HepG2 (cell line): Measurements from ENCODE around the gene FBXO33. TPM values are rescaled to one million over a fixed set of nuclear protein-coding genes. Genes with fewer than 3 reads are reported as not detected.

Experiments
- GLI4 ChIP-seq: sonication (generic); formaldehyde crosslinking; IDR thresholded peaks from 2 replicates; pipeline ENCODE4 v1.5.1; 2020; ENCODE audit warnings: missing genetic modification reagents, mild to moderate bottlenecking, moderate library complexity, borderline replicate concordance
- HMG20B ChIP-seq: conservative IDR thresholded peaks from 2 replicates; pipeline ENCODE4 v1.6.1; 2016; ENCODE audit warnings: missing genetic modification reagents, missing compliant biosample characterization
- HNRNPK ChIP-seq: fragments of 200-400 bp; formaldehyde crosslinking; IDR thresholded peaks from 2 replicates; pipeline ENCODE4 v1.6.1; 2018; ENCODE audit warnings: low read length, low read depth, moderate library complexity, mild to moderate bottlenecking; ENCODE audit not compliant: poor library complexity, severe bottlenecking
- MLLT10 ChIP-seq: sonication (generic); formaldehyde crosslinking; IDR thresholded peaks from 2 replicates; pipeline ENCODE4 v1.4.0; 2020; ENCODE audit warnings: missing genetic modification reagents
- NR2C2 ChIP-seq: sonication (generic); formaldehyde crosslinking; IDR thresholded peaks from 2 replicates; pipeline ENCODE4 v1.4.0; 2020; ENCODE audit warnings: missing genetic modification reagents, mild to moderate bottlenecking, moderate library complexity, borderline replicate concordance
- PITX1 ChIP-seq: sonication (generic); formaldehyde crosslinking; IDR thresholded peaks from 2 replicates; pipeline ENCODE4 v1.5.1; 2020; ENCODE audit warnings: mild to moderate bottlenecking, missing genetic modification reagents
- RCOR2 ChIP-seq: IDR thresholded peaks from 2 replicates; pipeline ENCODE4 v1.6.1; 2016; ENCODE audit warnings: missing biosample characterization, missing genetic modification reagents
- REPIN1 ChIP-seq: sonication (generic); formaldehyde crosslinking; IDR thresholded peaks from 2 replicates; pipeline ENCODE4 v1.8.0; 2022; ENCODE audit warnings: missing genetic modification reagents, low read depth, mild to moderate bottlenecking, borderline replicate concordance
- RFXAP ChIP-seq: sonication (generic); formaldehyde crosslinking; IDR thresholded peaks from 2 replicates; pipeline ENCODE4 v1.4.0; 2020; ENCODE audit warnings: missing genetic modification reagents, borderline replicate concordance
- SMC3 ChIP-seq: IDR thresholded peaks from 2 replicates; pipeline ENCODE4 v1.6.1; 2011; ENCODE audit warnings: low read length, improper control_type of control experiment
- SOX5 ChIP-seq: IDR thresholded peaks from 2 replicates; pipeline ENCODE4 v1.6.1; 2016; ENCODE audit warnings: borderline replicate concordance
- SP4 ChIP-seq: sonication (generic); formaldehyde crosslinking; IDR thresholded peaks from 2 replicates; pipeline ENCODE4 v1.8.1; 2023; ENCODE audit warnings: mild to moderate bottlenecking, missing genetic modification reagents
- TRIM24 ChIP-seq: sonication (generic); formaldehyde crosslinking; IDR thresholded peaks from 2 replicates; pipeline ENCODE4 v1.8.0; 2022; ENCODE audit warnings: mild to moderate bottlenecking, missing genetic modification reagents
- ZNF432 ChIP-seq: sonication (generic); formaldehyde crosslinking; IDR thresholded peaks from 2 replicates; pipeline ENCODE4 v1.5.0; 2020; ENCODE audit warnings: missing genetic modification reagents, mild to moderate bottlenecking, borderline replicate concordance
- ZNF501 ChIP-seq: sonication (generic); formaldehyde crosslinking; IDR thresholded peaks from 2 replicates; pipeline ENCODE4 v1.5.1; 2020; ENCODE audit warnings: mild to moderate bottlenecking, moderate library complexity, missing genetic modification reagents
- ZNF883 ChIP-seq: sonication (generic); formaldehyde crosslinking; IDR thresholded peaks from 2 replicates; pipeline ENCODE4 v1.5.1; 2020; ENCODE audit warnings: mild to moderate bottlenecking, missing genetic modification reagents; ENCODE audit errors: not compliant biosample characterization
- polyA plus RNA-seq, 8 experiments: library from polyadenylated mRNA; depleted of rRNA in 3 of 8; stranded (reverse) in 7 of 8; unstranded in 1 of 8; fragments of >200 nt; fragmentation: Illumina TruSeq in 4 of 8; extraction: Trizol in 4 of 8; gene quantifications; 2 replicates each; pipeline versions ENCODE4 v1.2.1 to v1.2.3, GENCODE V29; 2011 to 2016; ENCODE audit warnings: low read depth in 4 of 8, missing spikeins in 1 of 8, mixed read lengths in 1 of 8; ENCODE audit not compliant: insufficient read depth in 1 of 8
- total RNA-seq, 5 experiments: library from RNA; depleted of rRNA; stranded (reverse); fragments of >200 nt; fragmentation: Illumina TruSeq; extraction: Trizol; gene quantifications; 2 replicates each; pipeline ENCODE4 v1.2.3, GENCODE V29; 2016; ENCODE audit warnings: low read depth in 1 of 5
- TF ChIP-seq, protein P1 (sequence below): sonication (generic); formaldehyde crosslinking; IDR thresholded peaks from 2 replicates; pipeline ENCODE4 v1.8.0; 2022; ENCODE audit warnings: low read depth, missing genetic modification reagents
- TF ChIP-seq, protein P2 (sequence below): sonication (generic); formaldehyde crosslinking; IDR thresholded peaks from 2 replicates; pipeline ENCODE4 v1.9.0; 2021; ENCODE audit warnings: missing genetic modification reagents, borderline replicate concordance
- TF ChIP-seq, protein P3 (sequence below): sonication (generic); formaldehyde crosslinking; IDR thresholded peaks from 2 replicates; pipeline ENCODE4 v1.5.1; 2020; ENCODE audit warnings: mild to moderate bottlenecking, missing genetic modification reagents
- TF ChIP-seq, protein P4 (sequence below): sonication (generic); formaldehyde crosslinking; IDR thresholded peaks from 2 replicates; pipeline ENCODE4 v1.4.0; 2020; ENCODE audit warnings: low read depth, mild to moderate bottlenecking, missing genetic modification reagents

FBXO33 gene
- total and polyA plus RNA-seq, 2 of the 13 experiments (the other 11 are each of a cell fraction or from before 2014, with no cell fraction given): 15.5 to 16.9 TPM

DNA sequence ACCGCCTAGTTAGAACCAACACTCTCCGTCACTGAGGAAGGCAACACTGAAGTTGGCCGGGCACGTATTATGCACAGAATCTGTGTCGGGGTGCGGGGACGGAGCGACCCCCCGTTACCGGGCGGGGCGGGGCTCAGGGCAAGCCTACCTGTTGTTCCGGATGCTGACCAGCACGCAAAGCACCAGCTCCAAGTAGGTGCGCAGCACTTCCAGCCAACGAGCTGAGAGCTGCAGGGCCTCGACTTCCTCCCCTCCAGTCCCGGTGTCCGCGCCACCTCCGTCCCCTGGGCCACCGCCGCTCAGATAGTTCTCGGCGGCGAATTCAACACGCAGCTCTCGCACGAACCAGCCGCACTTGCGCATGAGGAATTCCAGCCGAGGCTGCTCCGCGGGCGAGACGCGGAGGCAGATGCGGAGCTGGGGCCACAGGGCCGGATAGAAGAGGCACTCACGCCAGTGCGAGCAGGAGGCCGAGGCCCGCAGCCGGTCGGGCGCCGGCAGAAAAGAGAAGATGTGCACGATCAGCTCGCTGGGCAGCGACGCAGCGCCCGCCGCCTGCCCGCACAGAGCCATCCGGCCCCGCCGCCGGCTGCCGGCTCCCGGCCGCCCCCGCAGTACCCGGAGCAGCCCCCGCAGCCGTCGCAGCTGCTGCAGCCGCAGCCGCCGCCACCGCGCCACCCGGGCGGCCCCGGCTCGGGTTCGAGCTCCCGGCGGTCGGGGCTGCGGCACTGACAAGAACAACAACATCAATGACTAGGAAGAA lies 636 bp downstream of the FBXO33 start (continued):
- TF ChIP-seq MLLT10 (no peak), SP4 (CRISPR knock-in tag) (no peak), RCOR2 (CRISPR knock-in tag) (no peak), REPIN1 (CRISPR knock-in tag) (no peak), HMG20B (0 out of 2 replicates have a peak, but pooled peaks have one; percentile 19), GLI4 (CRISPR knock-in tag) (0 out of 2 replicates have a peak, but pooled peaks have one; percentile 28), RFXAP (no peak; the same call in 1 of the 2 replicates), SMC3 (no peak), TRIM24 (CRISPR knock-in tag) (no peak), PITX1 (CRISPR knock-in tag) (peak; percentile 31; the same call in 1 of the 2 replicates), NR2C2 (CRISPR knock-in tag) (no peak; the same call in 1 of the 2 replicates), HNRNPK (no peak), ZNF432 (CRISPR knock-in tag) (0 out of 2 replicates have a peak, but pooled peaks have one; percentile 27), ZNF501 (CRISPR knock-in tag) (peak; percentile 82; the same call in 1 of the 2 replicates), ZNF883 (CRISPR knock-in tag) (peak; percentile 13), SOX5 (peak; percentile 8; the same call in 1 of the 2 replicates)
- TF ChIP-seq, protein P1, sequence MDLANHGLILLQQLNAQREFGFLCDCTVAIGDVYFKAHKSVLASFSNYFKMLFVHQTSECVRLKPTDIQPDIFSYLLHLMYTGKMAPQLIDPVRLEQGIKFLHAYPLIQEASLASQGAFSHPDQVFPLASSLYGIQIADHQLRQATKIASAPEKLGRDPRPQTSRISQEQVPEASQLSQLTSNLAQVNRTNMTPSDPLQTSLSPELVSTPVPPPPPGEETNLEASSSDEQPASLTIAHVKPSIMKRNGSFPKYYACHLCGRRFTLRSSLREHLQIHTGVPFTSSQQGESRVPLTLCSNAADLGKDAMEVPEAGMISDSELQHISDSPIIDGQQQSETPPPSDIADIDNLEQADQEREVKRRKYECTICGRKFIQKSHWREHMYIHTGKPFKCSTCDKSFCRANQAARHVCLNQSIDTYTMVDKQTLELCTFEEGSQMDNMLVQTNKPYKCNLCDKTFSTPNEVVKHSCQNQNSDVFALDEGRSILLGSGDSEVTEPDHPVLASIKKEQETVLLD: peak; percentile 40
- TF ChIP-seq, protein P2, sequence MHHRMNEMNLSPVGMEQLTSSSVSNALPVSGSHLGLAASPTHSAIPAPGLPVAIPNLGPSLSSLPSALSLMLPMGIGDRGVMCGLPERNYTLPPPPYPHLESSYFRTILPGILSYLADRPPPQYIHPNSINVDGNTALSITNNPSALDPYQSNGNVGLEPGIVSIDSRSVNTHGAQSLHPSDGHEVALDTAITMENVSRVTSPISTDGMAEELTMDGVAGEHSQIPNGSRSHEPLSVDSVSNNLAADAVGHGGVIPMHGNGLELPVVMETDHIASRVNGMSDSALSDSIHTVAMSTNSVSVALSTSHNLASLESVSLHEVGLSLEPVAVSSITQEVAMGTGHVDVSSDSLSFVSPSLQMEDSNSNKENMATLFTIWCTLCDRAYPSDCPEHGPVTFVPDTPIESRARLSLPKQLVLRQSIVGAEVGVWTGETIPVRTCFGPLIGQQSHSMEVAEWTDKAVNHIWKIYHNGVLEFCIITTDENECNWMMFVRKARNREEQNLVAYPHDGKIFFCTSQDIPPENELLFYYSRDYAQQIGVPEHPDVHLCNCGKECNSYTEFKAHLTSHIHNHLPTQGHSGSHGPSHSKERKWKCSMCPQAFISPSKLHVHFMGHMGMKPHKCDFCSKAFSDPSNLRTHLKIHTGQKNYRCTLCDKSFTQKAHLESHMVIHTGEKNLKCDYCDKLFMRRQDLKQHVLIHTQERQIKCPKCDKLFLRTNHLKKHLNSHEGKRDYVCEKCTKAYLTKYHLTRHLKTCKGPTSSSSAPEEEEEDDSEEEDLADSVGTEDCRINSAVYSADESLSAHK: no peak
- TF ChIP-seq, protein P3, sequence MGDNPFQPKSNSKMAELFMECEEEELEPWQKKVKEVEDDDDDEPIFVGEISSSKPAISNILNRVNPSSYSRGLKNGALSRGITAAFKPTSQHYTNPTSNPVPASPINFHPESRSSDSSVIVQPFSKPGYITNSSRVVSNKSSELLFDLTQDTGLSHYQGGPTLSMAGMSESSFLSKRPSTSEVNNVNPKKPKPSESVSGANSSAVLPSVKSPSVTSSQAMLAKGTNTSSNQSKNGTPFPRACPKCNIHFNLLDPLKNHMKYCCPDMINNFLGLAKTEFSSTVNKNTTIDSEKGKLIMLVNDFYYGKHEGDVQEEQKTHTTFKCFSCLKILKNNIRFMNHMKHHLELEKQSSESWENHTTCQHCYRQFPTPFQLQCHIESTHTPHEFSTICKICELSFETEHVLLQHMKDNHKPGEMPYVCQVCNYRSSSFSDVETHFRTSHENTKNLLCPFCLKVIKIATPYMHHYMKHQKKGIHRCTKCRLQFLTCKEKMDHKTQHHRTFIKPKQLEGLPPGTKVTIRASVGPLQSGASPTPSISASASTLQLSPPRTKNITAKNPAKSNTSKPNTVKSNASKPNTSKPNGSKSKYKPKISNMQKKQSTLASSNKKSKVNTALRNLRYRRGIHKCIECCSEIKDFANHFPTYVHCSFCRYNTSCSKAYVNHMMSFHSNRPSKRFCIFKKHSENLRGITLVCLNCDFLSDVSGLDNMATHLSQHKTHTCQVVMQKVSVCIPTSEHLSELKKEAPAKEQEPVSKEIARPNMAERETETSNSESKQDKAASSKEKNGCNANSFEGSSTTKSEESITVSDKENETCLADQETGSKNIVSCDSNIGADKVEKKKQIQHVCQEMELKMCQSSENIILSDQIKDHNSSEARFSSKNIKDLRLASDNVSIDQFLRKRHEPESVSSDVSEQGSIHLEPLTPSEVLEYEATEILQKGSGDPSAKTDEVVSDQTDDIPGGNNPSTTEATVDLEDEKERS (CRISPR knock-in tag): no peak
- TF ChIP-seq, protein P4, sequence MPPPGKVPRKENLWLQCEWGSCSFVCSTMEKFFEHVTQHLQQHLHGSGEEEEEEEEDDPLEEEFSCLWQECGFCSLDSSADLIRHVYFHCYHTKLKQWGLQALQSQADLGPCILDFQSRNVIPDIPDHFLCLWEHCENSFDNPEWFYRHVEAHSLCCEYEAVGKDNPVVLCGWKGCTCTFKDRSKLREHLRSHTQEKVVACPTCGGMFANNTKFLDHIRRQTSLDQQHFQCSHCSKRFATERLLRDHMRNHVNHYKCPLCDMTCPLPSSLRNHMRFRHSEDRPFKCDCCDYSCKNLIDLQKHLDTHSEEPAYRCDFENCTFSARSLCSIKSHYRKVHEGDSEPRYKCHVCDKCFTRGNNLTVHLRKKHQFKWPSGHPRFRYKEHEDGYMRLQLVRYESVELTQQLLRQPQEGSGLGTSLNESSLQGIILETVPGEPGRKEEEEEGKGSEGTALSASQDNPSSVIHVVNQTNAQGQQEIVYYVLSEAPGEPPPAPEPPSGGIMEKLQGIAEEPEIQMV: no peak
